Measurements from ENCODE around the gene EN2. TPM values are rescaled to one million over a fixed set of nuclear protein-coding genes. Genes with fewer than 3 reads are reported as not detected.
"Not testable (repeated sequence)": the region's sequence is repeated elsewhere in the genome, so short reads cannot be mapped to it uniquely, and the experiment has no call there.

Gene EN2
- total RNA-seq, 1 donor from 2014 or later = 0.91 TPM

GRCh38 chr7:155425887-155426286 is 32.0 kb upstream of the EN2 start:
- no peak for DNase-seq (ENCODE audit: low read depth)

DNA sequence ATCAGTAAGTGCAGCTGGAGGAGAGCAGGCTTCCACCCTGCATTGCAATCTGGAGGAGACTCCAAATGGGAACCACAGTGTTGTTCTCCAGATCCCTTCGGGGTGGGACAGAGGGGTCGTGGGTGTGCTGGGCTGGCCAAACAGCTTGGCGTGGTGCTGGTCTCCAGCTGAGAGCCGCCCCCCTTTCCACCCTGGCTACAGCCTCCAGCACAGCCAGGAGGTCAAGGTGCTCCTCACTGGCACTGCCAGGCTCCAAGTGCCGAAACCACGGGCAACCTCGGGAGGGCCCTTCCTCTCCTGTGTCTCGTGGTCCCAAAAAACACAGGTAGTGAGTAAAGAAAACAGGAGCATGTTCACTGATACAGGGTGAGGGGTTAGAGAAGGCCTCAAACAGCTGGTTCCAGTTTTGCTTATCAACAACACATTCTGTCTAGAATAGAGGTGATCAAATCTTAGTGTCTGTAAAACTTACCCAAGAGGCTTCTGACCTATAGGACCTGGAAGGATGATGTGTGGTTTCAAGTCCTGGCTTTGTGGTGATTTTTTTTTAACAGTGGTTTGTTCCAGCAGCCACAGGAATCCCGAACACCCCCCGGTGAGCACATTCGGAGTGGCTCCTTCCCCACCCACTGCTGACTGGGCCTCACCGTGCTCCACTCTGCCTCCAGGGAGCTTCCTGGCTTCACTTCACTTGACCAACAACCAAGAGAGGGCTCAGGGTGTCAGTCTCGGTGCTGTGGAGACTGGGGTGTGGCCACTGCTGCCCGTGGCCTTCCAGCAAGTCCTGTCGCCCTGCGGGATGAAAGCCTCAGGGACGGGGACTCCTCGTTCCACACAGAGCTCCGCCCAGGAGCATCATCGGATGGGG is 31.2 kb upstream of the EN2 start:
- DNase-seq (ENCODE audit: low read depth) = peak; percentile 30

- DNase-seq (ENCODE audit: low read depth) = no peak
Observed at GRCh38 chr7:155427411-155428038, 30.4 kb upstream of the EN2 start.

DNA sequence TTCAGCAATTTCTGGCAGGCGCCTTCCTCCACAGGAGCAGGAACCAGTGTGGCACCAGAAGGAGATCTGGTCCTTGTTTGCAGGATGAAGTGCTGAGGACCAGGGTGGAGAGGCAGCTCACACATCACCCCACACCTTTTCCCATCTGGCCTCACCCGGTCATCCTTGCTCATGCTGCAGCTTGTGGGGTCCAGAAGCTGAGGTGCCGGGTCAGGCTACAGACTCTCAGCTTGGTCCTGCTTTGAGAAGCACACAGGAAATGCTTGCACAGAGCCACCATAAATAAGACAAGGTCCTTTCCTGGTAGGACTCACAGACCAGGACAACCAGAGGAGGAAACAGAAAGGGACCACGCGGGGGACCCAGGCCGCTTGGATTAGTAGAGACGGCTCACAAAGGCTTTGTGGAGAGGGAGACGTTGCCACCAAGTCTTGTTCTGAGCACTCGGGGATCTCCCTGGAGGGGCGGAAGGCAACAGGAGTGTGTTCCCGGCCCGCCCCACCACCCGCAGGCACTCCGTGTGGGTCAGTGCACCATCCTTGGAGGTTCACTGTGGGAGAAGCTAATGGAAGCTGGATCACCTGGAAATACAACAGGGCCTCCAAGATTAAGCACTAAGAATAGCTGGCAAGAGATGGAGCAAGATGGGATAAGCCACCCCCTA is 29.6 kb upstream of the EN2 start:
- no peak for DNase-seq (ENCODE audit: low read depth)

- no peak for DNase-seq (ENCODE audit: low read depth)
Observed at GRCh38 chr7:155429651-155430050, 28.3 kb upstream of the EN2 start.

DNA sequence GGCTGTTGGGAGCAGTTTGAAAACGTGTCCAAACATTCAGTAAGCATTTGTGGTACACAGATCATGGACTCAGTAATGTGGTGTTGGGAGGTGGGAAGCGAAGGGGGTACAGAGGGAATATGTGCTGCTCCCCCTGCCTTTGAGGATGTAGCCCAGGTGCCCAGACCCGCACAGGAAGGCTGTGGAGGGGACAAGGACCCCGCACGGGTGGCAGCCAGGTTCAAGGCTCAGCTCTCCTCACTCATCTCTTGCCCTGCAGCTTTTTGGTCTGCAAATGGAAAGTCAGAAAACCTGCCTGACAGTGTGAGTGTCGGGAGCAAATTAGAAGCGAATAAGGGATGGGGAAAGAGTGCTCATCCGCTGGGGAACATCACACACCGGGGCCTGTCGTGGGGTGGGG is 27.3 kb upstream of the EN2 start:
- no peak for DNase-seq (ENCODE audit: low read depth)

DNA sequence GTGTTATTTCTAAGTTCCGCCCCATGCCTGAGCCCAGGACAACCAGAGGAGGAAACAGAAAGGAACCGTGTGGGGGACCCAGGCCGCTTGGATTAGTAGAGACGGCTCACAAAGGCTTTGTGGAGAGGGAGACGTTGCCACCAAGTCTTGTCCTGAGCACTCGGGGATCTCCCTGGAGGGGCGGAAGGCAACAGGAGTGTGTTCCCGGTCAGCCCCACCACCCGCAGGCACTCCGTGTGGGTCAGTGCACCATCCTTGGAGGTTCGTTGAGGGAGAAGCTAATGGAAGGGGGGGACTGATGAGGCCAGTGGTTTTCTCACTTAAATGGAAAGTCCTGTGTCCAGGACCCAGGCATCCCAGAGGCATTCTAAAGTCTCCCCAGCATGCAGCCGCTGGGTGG is 26.7 kb upstream of the EN2 start:
- no peak for DNase-seq (ENCODE audit: low read depth)

DNA sequence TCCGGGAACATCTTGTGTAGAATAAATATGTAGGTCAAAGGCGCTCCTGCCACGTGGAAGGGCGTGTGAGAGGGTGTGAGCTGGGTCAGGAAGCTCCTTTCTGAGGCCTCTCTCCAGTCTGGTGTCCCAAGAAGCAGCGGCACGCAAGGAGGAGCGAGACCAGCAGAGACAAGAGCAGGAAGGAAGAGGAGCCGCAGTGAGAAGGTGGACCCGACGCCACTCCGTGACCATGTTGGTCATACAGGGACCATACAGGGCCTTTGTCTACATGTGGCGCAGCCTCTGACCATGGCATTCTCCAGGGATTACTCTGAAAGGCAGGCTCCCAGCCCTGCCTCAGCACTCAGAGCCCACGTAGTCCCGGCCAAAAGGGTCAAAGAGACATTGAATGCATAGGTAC is 26.2 kb upstream of the EN2 start:
- no peak for DNase-seq (ENCODE audit: low read depth)

DNA sequence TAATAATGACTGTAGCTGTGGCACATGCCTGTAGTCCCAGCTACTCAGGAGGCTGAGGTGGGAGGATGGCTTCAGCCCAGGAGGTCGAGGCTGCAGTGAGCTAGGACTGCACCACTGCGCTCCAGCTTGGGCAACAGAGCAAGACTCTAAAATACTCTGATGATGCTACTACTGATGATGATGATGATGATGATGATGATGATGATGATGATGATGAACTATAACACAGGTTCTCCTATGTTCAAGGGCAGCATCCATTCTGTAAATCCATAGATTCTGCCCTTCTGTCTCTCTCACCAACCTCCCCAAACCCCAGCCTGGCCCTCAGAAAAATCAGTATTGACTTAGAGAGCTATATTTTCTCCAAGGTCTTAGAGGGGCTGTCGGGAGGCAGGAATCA is 22.8 kb upstream of the EN2 start:
- no peak for DNase-seq (ENCODE audit: low read depth)

GRCh38 chr7:155437836-155438235 is 20.1 kb upstream of the EN2 start:
- DNase-seq (ENCODE audit: low read depth) = no peak

DNA sequence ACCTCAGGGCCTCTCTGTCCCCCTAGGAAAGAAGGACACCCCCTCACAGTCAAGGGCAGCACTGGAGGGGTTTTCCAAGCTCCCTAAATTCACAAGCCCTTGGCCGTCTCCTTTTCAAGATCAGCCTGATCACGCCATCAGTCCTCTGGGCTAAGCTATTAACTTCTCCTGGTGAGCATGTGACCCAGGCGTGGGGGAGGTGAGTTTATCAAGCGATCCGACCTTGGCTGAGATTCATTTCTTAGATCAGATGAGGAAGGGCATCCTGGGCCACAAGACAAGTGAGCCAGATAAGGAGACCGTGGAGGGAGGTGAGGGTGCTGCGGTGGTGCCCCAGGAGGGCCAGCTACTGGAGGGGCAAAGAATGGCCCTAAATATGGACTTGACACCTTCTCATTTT is 19.2 kb upstream of the EN2 start:
- DNase-seq (ENCODE audit: low read depth) = no peak

GRCh38 chr7:155439311-155440017 is 18.5 kb upstream of the EN2 start:
- DNase-seq (ENCODE audit: low read depth) = no peak

GRCh38 chr7:155440018-155440410 is 17.9 kb upstream of the EN2 start:
- no peak for DNase-seq (ENCODE audit: low read depth)

DNA sequence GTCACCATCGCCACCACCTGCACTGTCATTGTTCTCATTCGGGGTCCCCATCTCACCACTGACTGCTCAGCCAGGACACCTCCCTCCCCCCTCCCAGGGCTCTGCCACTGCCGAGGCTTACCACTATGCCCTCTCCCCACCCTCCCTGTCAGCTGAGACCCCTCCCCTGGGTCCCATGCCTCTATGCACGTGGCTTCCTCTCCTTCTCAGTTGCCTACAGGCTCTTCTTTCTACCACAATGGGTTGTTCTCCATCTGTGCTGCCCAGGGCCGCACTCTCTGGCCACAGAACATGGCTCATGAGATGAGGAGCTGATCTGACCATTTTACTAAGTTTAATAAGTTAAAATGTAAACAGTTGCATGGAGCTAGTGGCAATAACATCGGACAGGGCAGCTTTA is 16.1 kb upstream of the EN2 start:
- no peak for DNase-seq (ENCODE audit: low read depth)

- DNase-seq (ENCODE audit: low read depth) = no peak
Observed at GRCh38 chr7:155444746-155445145, 13.2 kb upstream of the EN2 start.

DNA sequence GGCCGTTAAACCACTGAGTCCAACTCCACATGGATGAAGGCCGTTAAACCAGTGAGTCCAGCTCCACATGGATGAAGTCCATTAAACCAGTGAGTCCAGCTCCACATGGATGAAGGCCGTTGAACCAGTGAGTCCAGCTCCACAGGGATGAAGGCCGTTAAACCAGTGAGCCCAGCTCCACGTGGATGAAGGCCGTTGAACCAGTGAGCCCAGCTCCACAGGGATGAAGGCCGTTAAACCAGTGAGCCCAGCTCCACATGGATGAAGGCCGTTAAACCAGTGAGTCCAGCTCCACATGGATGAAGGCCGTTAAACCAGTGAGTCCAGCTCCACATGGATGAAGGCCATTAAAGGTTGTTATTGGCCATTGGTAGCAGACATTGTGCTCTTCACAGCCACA is 12.3 kb upstream of the EN2 start:
- not testable (repeated sequence) for DNase-seq (ENCODE audit: low read depth)

DNA sequence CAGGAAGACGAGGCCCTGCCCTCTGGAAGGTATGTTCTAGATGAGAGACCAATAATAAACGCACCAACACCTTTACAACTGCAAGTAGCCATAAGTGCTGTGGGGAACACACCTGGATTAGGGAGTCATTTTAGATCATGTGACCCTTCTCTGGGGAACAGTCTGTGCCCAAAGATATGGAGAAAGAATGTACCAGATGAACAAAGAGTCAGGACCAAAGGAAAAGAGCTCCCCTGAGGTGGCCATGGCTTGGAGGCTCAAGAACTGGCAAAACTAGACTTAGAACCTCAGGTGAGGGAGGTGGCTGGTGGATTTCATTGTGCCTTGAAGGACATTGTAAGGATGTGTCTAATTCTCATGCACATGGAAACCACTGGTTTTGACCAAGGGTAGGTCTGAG is 10.3 kb upstream of the EN2 start:
- no peak for DNase-seq (ENCODE audit: low read depth)

DNA sequence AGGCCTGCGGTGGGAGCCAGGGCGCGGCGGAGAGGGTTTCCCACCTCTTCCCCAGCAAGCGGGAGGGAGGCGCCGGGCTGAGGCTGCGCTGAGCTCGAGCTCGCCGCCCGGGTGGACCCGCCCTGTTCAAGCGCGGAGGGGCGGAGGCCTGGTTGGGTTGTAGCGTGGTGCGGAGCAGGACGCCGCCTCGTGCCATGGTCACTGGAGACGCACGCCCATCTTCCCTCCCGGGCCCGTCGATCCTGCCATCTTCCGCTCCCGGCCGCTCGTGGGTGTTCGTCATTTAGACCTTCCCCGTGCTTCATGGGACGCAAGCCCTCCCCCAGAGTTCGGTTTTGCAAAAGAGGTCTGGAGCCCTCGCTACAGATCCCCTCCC is 9.3 kb upstream of the EN2 start:
- no peak for DNase-seq (ENCODE audit: low read depth)

- DNase-seq (ENCODE audit: low read depth) = no peak
Observed at GRCh38 chr7:155449008-155449868, 8.7 kb upstream of the EN2 start.

DNA sequence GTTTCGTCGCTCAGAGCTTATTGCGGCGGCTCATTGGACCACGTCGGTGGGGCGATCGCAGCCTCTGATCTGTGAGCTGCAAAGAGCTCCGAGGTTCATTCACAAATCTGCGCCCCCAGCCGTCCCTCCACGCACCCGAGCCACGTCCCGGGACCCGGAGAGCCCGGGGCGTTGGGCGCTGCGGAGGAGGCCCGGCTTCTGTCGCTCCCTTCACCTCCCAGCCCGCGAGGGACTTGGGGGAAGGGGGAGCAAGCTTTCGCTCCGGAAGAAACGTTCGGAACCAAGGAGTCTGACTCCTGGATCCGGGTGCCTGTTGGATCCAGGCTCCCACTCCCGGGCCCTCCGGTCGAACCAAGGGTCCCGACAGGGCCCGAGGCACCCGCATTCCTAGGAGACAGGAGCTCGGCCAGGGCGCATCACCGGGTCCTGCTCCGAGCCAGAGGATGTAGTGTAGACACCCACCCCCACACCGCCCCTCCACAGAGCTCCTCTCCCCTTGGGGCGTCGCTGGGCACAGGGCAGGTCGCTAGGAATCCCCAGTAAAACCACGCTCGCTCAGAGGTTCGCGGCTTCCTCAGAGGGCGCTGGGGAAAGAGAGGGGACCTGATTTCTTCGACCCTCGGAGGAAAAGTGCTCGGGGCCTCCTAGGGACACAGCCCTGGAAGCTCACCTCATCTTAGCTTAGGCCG is 7.9 kb upstream of the EN2 start:
- no peak for DNase-seq (ENCODE audit: low read depth)
